Ureter (tissue), 1 donor: Measurements from ENCODE around the gene NLN. TPM values are rescaled to one million over a fixed set of nuclear protein-coding genes. Genes with fewer than 3 reads are reported as not detected.
"Not testable (repeated sequence)": the region's sequence is repeated elsewhere in the genome, so short reads cannot be mapped to it uniquely, and the experiment has no call there.

Experiments
- DNase-seq: peaks from one replicate; pipeline ENCODE4 v3.0.0-alpha.2; 2020; ENCODE audit warnings: low spot score
- total RNA-seq: library from RNA; stranded (reverse); gene quantifications from one replicate; pipeline ENCODE4 v1.2.4, GENCODE V29; 2023
- donor health status: DM: yes; HTN: yes; CAD: no.

NLN gene
- total RNA-seq, 1 donor from 2014 or later = 23.8 TPM

DNA sequence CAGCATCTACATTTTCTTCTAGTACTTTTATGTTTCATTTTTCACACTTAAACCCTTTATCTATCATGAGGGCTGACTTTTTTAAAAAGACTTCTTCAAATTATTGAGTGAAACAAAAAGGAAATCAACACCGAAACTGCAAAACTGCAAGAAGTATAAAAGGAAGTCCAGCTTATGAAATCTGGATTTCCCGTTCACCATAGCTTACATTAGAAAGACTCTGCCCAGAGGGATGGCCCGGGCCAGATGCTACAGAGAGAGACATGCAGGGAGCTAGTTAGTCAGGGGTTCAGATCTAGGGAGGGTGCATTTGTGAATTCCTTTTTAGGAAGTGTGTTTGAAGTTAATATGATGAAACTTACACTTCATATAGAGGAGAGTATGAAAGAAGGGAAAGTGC lies 10.0 kb downstream of the NLN start:
- DNase-seq = not testable (repeated sequence)

DNA sequence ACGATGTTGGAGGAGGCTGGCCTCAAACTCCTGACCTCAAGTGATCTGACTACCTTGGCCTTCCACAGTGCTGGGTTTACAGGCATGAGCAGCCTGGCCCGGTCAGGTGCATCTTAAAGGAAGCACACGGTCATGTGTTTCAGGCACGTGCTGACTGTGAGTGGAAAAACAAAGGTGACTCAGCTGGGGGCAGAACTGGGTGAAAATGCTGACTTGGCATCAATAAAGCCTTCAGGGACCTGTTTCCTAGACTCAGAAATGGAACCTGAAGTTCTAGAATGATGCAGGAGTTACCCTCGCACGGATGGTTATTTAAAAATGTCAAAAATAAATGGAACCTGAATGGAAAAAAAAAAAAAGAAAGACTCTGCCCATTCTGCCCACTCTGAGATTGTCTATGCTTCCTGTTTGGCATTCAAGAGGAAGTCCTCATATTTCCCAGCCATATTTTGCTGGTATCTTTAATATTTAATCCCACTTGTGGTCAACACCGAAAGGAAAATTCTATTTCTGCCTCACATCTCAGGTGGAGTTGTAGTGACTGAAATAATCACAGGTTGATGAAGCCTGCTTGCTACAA lies 12.3 kb downstream of the NLN start:
- DNase-seq = not testable (repeated sequence)

DNA sequence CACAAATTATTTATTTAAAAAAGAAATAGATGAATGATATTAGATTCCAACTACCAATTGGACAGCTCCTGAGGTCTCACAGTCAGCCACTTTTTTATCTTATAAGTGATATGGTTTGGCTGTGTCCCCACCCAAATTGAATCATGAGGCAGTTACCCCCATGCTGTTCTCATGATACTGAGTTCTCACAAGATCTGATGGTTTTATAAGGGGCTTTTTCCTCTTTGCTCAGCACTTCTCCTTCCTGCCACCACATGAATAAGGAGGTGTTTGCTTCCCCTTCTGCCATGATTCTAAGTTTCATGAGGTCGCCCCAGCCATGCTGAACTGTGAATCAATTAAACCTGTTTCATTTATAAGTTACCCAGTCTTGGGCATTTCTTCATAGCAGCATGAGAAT lies 12.9 kb downstream of the NLN start:
- DNase-seq = no peak

GRCh38 chr5:65736011-65736410 lies 14.0 kb downstream of the NLN start:
- no peak for DNase-seq

DNA sequence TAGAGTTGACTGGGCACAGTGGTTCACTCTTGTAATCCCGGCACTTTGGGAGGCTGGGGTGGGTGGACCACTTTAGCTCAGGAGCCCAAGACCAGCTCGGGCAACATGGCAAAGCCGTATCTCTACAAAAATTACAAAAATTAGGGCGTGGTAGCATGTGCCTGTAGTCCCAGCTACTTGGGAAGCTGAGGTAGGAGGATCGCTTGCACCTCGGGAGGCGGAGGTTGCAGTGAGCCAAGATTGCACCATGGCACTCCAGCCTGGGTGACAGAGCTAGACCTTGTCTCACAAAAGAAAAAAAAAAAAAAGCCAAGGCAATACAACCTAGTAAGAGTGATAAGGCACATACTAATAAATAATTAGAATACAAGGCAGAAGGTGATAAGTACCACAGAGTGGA lies 15.8 kb downstream of the NLN start:
- DNase-seq = no peak

- DNase-seq = no peak
These were observed 16.3 kb downstream of the NLN start for GRCh38 chr5:65738305-65738704.

GRCh38 chr5:65739162-65739561 lies 17.2 kb downstream of the NLN start:
- DNase-seq = no peak

DNA sequence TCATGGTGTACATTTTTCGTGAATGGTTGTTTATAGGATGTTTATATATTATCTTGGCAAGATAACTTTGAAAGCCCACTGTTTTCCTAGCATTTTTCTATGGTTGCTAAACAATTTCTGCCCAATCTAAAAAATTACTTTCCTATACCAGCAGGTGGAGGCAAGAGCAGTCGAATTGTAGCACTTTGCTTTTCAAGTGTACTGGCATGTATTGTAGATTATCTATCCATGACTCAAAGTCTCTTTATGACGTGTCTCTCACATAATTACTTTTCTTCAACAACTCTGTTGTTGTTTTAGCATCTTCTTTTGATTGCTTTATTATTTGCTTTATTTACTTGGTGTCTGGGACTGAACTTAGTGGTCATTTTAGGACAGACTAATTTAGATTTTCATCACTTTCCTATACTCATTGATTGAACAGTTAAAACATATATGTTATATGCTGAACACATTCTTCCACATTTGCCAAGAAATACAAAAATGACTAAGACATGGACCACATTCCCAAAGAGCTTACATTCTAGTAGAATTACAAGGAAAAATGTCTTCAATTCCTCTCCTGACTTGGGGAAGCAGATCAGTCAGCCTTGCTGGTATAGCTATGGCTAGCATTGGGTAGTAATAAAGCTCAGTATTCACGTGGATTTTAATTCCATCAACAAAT lies 20.7 kb downstream of the NLN start:
- no peak for DNase-seq

DNA sequence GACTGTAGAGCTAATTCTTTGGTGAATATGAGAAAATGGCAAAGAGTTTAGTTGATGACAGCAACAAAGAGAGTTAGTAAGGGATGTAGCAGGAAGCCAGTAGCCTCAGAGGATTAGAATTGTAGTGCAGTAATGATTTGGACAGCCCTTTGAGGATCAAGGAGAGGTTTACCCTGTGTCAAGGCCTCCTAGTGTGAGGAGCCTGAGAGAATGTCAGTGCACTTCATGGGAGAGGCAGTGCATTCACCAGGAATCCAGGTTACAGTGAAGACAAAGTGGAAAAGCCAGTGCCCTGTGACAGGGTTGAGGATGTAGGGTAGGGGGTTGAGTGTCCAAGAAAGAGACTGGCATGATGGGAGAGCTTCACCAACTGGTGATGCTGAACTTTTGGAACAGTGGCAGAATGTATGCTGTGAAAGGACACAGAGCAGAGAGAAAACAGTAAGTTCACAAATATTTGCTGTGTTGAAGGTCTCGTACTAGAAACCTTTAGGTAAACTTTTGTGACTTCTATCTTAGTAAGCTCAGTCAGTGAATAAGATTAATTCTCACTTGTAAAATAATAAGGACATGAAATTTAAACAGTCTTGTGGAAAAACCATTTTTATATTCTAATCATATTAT lies 27.3 kb downstream of the NLN start:
- DNase-seq = no peak

DNA sequence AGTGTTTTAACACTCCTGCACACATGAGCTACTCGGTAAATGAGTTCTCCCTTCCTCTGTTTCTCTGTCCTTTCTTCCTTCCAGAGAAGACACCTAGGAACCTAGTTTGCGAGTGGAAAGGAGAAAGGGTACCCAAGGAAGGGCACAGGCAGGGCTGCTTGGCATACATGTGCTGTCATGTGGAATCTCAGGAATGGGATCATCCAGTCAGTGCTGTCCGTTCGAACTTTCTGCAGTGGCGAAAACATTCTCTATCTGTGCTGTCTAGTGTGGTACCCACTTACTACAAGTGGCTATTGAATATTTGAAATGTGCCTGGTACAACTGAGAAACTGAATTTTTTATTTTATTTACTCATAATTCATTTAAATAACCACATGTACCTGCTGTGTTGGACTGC lies 28.0 kb downstream of the NLN start:
- no peak for DNase-seq

- no peak for DNase-seq
These were observed 28.9 kb downstream of the NLN start for GRCh38 chr5:65750938-65751337.

DNA sequence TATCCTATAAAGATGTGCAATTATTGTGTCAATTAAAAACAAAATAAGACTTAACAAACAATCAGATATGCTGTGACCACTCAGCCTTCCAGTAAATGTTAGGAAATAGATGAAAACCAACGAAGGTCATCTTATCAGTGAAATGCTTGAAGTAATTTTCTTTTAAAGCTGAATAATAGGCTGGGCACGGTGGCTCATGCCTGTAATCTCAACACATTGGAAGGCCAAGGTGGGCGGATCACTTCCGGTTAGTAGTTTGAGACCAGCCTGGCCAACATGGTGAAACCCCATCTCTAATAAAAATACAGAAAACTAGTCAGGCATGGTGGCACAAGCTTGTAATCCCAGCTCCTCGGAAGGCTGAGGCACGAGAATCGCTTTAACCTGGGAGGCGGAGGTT lies 31.2 kb downstream of the NLN start:
- DNase-seq = no peak

DNA sequence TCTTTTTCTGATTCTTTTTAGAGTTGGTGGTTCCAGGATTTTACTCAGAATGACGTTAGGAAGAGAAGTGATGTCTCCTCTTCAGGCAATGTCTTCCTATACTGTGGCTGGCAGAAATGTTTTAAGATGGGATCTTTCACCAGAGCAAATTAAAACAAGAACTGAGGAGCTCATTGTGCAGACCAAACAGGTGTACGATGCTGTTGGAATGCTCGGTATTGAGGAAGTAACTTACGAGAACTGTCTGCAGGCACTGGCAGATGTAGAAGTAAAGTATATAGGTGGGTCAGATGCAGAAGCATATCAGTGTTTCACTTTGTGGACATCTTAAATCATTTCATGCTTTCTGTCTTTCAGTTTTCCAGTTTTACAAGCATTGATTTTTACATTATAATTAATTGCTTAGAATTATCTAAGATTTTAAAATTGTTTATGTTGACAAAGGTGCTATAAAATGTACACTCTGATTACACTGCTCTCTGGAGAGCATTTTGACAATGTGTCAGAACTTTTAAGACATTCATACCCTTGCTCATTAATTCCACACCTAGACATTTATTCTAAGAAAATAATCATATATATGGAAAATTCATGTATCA lies 36.6 kb downstream of the NLN start:
- no peak for DNase-seq

- no peak for DNase-seq
These were observed 38.7 kb downstream of the NLN start for GRCh38 chr5:65760504-65761275.

- no peak for DNase-seq
These were observed 40.2 kb downstream of the NLN start for GRCh38 chr5:65762234-65762633.

GRCh38 chr5:65765582-65765981 lies 43.6 kb downstream of the NLN start:
- no peak for DNase-seq

DNA sequence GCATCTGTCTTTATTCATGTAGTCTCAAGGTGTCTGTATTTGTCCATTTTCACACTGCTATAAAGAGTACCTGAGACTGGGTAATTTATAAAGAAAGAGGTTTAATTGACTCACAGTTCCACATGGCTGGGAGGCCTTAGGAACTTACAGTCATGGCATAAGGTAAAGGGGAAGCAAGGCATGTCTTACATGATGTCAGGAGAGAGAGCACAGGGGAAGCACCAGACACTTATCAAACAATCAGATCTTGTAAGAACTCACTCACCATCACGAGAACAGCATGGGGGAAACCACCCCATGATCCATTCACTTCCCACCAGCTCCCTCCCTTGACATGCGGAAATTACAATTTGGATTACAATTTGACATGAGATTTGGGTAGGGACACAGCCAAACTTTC lies 44.2 kb downstream of the NLN start:
- no peak for DNase-seq

DNA sequence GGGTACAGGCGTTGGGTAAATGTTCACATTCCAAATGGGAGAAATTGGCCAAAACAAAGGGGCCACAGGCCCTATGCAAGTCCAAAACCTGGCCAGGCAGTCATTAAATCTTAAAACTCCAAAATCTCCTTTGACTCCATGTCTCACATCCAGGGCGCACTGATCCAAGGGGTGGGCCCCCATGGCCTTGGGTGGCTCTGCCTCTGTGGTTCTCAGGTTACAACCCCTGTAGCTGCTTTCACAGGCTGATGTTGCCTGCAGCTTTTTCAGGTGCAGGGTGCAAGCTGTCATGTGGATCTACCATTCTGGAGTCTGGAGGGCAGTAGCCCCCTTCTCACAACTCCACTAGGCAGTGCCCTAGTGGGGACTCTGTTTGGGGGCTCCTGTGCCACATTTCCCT lies 44.8 kb downstream of the NLN start:
- no peak for DNase-seq

DNA sequence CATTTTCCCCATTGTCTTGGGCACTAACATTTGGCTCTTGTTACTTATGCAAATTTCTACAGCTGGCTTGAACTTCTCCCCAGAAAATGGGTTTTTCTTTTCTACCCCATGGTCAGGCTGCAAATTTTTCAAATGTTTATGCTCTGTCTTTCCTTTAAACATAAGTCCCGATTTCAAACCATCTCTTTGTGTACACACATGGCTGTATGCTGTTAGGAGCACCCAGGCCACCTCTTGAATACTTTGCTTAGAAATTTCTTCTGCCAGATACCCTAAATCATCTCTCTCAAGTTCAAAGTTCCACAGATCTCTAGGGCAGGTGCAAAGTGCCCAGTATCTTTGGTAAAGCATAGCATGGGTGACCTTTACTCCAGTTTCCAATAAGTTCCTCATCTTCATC lies 45.6 kb downstream of the NLN start:
- DNase-seq = no peak

GRCh38 chr5:65768723-65769346 lies 46.8 kb downstream of the NLN start:
- no peak for DNase-seq

- DNase-seq = no peak
These were observed 47.5 kb downstream of the NLN start for GRCh38 chr5:65769539-65769938.

GRCh38 chr5:65771266-65771665 lies 49.3 kb downstream of the NLN start:
- DNase-seq = no peak
